Measurements from ENCODE around the gene FGA.

DNA sequence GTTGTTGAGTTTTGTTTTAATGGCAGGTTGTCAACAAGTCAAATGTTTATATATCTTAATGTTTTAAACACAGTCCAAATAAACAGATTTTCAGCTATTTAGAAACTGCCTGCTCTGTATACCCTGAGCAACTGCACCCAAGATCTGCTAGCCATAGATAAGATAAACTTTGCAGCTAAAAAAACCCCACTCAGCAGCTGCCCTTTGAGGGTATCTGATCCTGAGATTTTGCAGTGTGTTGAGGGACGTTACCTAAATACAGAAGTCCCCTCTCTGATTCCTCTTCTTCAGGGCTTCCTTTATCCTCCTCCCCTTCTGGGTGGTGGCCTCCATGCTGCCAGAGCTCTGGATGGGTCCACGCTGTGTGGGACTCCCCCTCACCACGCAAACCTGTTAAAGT, 32.9 kb upstream of the FGA start:
- TF ChIP-seq, protein P1, sequence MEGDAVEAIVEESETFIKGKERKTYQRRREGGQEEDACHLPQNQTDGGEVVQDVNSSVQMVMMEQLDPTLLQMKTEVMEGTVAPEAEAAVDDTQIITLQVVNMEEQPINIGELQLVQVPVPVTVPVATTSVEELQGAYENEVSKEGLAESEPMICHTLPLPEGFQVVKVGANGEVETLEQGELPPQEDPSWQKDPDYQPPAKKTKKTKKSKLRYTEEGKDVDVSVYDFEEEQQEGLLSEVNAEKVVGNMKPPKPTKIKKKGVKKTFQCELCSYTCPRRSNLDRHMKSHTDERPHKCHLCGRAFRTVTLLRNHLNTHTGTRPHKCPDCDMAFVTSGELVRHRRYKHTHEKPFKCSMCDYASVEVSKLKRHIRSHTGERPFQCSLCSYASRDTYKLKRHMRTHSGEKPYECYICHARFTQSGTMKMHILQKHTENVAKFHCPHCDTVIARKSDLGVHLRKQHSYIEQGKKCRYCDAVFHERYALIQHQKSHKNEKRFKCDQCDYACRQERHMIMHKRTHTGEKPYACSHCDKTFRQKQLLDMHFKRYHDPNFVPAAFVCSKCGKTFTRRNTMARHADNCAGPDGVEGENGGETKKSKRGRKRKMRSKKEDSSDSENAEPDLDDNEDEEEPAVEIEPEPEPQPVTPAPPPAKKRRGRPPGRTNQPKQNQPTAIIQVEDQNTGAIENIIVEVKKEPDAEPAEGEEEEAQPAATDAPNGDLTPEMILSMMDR (IDR thresholded peaks at IDR 0.05): no peak
- TF ChIP-seq ZBTB33 (IDR thresholded peaks at IDR 0.05; ENCODE audit: borderline replicate concordance, low read depth) (no peak), REST (IDR thresholded peaks at IDR 0.05; ENCODE audit: low read depth, low read length) (no peak), ELF1 (IDR thresholded peaks at IDR 0.05) (no peak), FOXJ3 (CRISPR knock-in tag; IDR thresholded peaks at IDR 0.05) (no peak), RXRA (IDR thresholded peaks at IDR 0.05; ENCODE audit: borderline replicate concordance, low read depth) (no peak), TAF1 (IDR thresholded peaks at IDR 0.05; ENCODE audit: borderline replicate concordance, low read depth, low read length) (no peak)
